ENCODE measurements around the gene DTX3. TPM values are rescaled to one million over a fixed set of nuclear protein-coding genes. Genes with fewer than 3 reads are reported as not detected.

The DTX3 gene, protein sequence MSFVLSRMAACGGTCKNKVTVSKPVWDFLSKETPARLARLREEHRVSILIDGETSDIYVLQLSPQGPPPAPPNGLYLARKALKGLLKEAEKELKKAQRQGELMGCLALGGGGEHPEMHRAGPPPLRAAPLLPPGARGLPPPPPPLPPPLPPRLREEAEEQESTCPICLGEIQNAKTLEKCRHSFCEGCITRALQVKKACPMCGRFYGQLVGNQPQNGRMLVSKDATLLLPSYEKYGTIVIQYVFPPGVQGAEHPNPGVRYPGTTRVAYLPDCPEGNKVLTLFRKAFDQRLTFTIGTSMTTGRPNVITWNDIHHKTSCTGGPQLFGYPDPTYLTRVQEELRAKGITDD
- total RNA-seq, result 0.32 and 7.2 TPM in 2 replicates

GRCh38 chr12:57604454-57604991 lies at the start of gene DTX3:
Gene DTX3, plus strand, starts transcription at chr12:57604824. Its CDS starts 1,694 bp downstream, at chr12:57606518.

GRCh38 chr12:57590864-57591781 lies 13.5 kb upstream of the DTX3 start, which contains the start of gene PIP4K2C:
Gene PIP4K2C, plus strand, starts transcription at chr12:57591192. Its CDS starts 98 bp downstream, at chr12:57591290.

GRCh38 chr12:57611108-57611826 lies 6.6 kb downstream of the DTX3 start, which contains the start of gene ARHGEF25:
Gene ARHGEF25, plus strand, starts transcription at chr12:57611435. Its CDS starts 460 bp downstream, at chr12:57611895.

DNA sequence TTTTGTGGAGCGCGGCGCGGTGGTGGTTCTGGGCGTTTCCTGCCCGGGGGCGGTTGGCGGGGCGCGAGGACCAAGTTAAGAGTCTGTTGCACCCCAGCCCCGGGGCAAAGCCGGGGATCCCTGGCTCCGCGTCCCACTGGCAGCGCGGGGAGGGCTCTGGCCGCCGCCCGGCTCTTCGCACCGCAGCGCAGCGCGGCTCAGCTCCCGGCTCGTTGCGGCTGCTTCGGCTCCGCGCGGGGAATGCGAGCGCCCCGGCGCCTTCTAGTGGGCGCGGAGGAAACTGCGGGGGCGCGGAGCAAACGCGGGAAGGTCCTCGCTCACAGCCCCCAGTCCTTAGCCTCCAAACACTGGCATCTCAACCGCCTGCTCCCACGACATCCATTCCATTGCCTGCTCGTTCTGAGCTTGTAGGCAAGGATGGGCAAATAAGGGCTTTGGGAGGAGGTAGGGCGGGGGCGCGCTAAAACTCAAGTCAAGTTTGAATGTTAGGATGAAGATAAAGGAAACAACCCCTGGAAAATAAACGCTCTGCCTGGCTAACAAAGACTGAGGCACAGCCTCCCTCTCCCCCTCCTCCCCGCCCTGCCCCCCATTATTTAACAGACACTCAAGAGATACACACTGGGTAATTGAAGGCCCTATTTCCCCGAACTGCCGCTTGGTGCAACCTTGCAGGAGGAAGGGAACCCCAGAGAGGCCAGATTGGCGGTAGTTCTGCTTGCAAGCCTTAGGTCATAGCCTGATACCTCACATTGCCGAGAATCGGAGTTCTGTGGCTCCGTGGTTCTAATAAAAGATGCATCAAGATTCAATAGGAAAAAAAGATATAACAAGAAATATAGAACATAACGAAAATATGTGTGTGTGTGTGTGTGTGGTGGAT lies 28.6 kb downstream of the DTX3 start, which contains the start of gene B4GALNT1:
TSS of gene B4GALNT1 (minus strand) at position 244 of the 883 bp plus-strand sequence. CDS start 1,069 bp downstream, outside the sequence.

Other genes starting within 250 kb of the DTX3 start
- 4.0 and 11.0 TPM in 2 replicates for gene R3HDM2, start 173.8 kb upstream of the DTX3 start, total RNA-seq
- not detected in 2 replicates for gene INHBC, start 170.0 kb upstream of the DTX3 start, total RNA-seq
- gene INHBE, start 149.5 kb upstream of the DTX3 start, total RNA-seq, result under 0.01 TPM in 1 of 2 replicates, not detected in the other
- not detected in 2 replicates for gene GLI1, start 145.0 kb upstream of the DTX3 start, total RNA-seq
- gene ARHGAP9, start 125.0 kb upstream of the DTX3 start, total RNA-seq, result under 0.01 TPM in 1 of 2 replicates, not detected in the other
- gene MARS1, start 116.8 kb upstream of the DTX3 start, total RNA-seq, result 73.0 and 136 TPM in 2 replicates
- gene DDIT3, start 84.3 kb upstream of the DTX3 start, total RNA-seq, result 8.1 and 12.8 TPM in 2 replicates
- 9.9 and 20.2 TPM in 2 replicates for gene MBD6, start 82.0 kb upstream of the DTX3 start, total RNA-seq
- gene DCTN2, start 57.6 kb upstream of the DTX3 start, total RNA-seq, result 80.9 and 114 TPM in 2 replicates
- 0.06 TPM in 1 of 2 replicates, not detected in the other for gene KIF5A, start 54.8 kb upstream of the DTX3 start, total RNA-seq
- gene PIP4K2C, start 13.6 kb upstream of the DTX3 start, total RNA-seq, result 3.4 and 14.0 TPM in 2 replicates
- under 0.01 and 2.5 TPM in 2 replicates for gene ARHGEF25, start 6.6 kb downstream of the DTX3 start, total RNA-seq
- gene B4GALNT1, start 28.4 kb downstream of the DTX3 start, total RNA-seq, result under 0.01 and 0.06 TPM in 2 replicates
- 189 and 325 TPM in 2 replicates for gene OS9, start 89.3 kb downstream of the DTX3 start, total RNA-seq
- gene AGAP2, start 133.9 kb downstream of the DTX3 start, total RNA-seq, result under 0.01 and 0.06 TPM in 2 replicates
- 29.8 and 43.3 TPM in 2 replicates for gene TSPAN31, start 140.2 kb downstream of the DTX3 start, total RNA-seq
- gene CDK4, start 147.5 kb downstream of the DTX3 start, total RNA-seq, result 112 and 152 TPM in 2 replicates
- gene MARCHF9, start 150.3 kb downstream of the DTX3 start, total RNA-seq, result 3.1 and 8.1 TPM in 2 replicates
- gene CYP27B1, start 162.3 kb downstream of the DTX3 start, total RNA-seq, result 0.31 and 0.32 TPM in 2 replicates
- gene METTL1, start 167.3 kb downstream of the DTX3 start, total RNA-seq, result 2.4 and 5.6 TPM in 2 replicates
- gene EEF1AKMT3, start 167.8 kb downstream of the DTX3 start, total RNA-seq, result 2.1 and 2.8 TPM in 2 replicates
- 14.6 and 18.6 TPM in 2 replicates for gene TSFM, start 178.0 kb downstream of the DTX3 start, total RNA-seq
- 0.81 and 2.3 TPM in 2 replicates for gene AVIL, start 213.9 kb downstream of the DTX3 start, total RNA-seq
- 47.6 and 99.0 TPM in 2 replicates for gene CTDSP2, start 241.9 kb downstream of the DTX3 start, total RNA-seq